Psoas muscle (tissue), 8 donors: Measurements from ENCODE around the gene FER. TPM values are rescaled to one million over a fixed set of nuclear protein-coding genes. Genes with fewer than 3 reads are reported as not detected.

Experiments used
- ATAC-seq, 4 donors: fragments of 200-7000 bp; cut with Tn5 transposase; one replicate each; pipeline ENCODE4 v1.9.1; 2020; ENCODE audit warnings: moderate library complexity in 3 of 4, mild to moderate bottlenecking in 2 of 4
- DNase-seq, 2 donors: peaks; one replicate each; pipeline ENCODE4 v3.0.0-alpha.2; 2020
- H3K27ac ChIP-seq: fragments of 200-600 bp; one replicate; pipeline ENCODE4 v1.8.0; 2022
- H3K27me3 ChIP-seq, 3 donors: fragments of 200-600 bp in 1 of 3; one replicate each; pipeline versions ENCODE4 v1.6.1 to v1.8.0; 2013 to 2022; ENCODE audit warnings: low read length in 2 of 3, mild to moderate bottlenecking in 2 of 3, moderate library complexity in 1 of 3; ENCODE audit not compliant: insufficient read depth in 3 of 3
- H3K36me3 ChIP-seq, 2 donors: fragments of 200-600 bp in 1 of 2; one replicate each; pipeline versions ENCODE4 v1.6.1 to v1.8.0; 2013 to 2022; ENCODE audit warnings: low read depth in 1 of 2, mild to moderate bottlenecking in 1 of 2, moderate library complexity in 1 of 2; ENCODE audit not compliant: insufficient read depth in 1 of 2
- H3K4me1 ChIP-seq: fragments of 200-600 bp; one replicate; pipeline ENCODE4 v1.8.0; 2022
- H3K4me3 ChIP-seq: fragments of 200-600 bp; one replicate; pipeline ENCODE4 v1.8.0; 2022; ENCODE audit warnings: mild to moderate bottlenecking
- H3K9me3 ChIP-seq: fragments of 200-600 bp; one replicate; pipeline ENCODE4 v1.8.0; 2022
- CTCF ChIP-seq: fragments of 200-600 bp; IDR thresholded peaks from one replicate; pipeline ENCODE4 v1.8.0; 2022; ENCODE audit warnings: antibody characterized with exemption
- WGBS, 3 donors: extraction: QIAGEN DNeasy Blood & Tissue Kit; methylation state at CpG; one replicate each; pipeline versions ENCODE4 v1.1.6 to v1.1.7; 2013; 5-methylcytosine and 5-hydroxymethylcytosine counted together
- intact Hi-C, 2 donors: fragments of 100-400 bp; cut with DNase I; formaldehyde crosslinking; loops; one replicate each; pipeline versions ENCODE4 v1.11.0 to v1.14.2; 2022
- polyA plus RNA-seq, 3 donors: library from polyadenylated mRNA; stranded (reverse); fragments of 200-250 nt; gene quantifications; one replicate each; pipeline ENCODE4 v1.2.3, GENCODE V29; 2013
- total RNA-seq, 4 donors: library from RNA; stranded (reverse); fragmentation: NEBNext Ultra II Directional in 2 of 4; extraction: Animal tissue kit (Norgen Biotek cat#: 25700) in 2 of 4; gene quantifications; one replicate each; pipeline versions ENCODE4 v1.2.1 to v1.2.4, GENCODE V29; 2021 to 2023
- donor health status: healthy with polysubstance abuse.
- donor health status: DM: no; HTN: no; CAD: no; lungs with moderate emphysema.
- donor health status: Bipolar disorder and iron deficiency.
- donor health status: healthy.
- donor health status: DM: yes; HTN: yes; CAD: no.
- donor health status: DM: no; HTN: no; CAD: no.
- donor health status: DM: no; HTN: no; CAD: no.
- donor health status: DM: yes; HTN: yes; CAD: no.

FER gene
- total and polyA plus RNA-seq, 7 donors: 0.66 to 7.6 (median 4.6) TPM

GRCh38 chr5:109099081-109099480, 351.4 kb downstream of the FER start:
- ATAC-seq (no peak), DNase-seq (no peak)
- H3K36me3 ChIP-seq: no peaks in the 10 kb centered on the region
- no peaks in the 10 kb centered on the region for H3K27me3 ChIP-seq
- intact Hi-C loops: no loop called here
- H3K4me3 ChIP-seq: no peak overlapping the region
- no peaks in the 10 kb centered on the region for H3K4me1 ChIP-seq
- H3K27ac ChIP-seq: no peak overlapping the region
- no peak for TF ChIP-seq CTCF
- 97 to 98% (median 98%) methylated on average over 1 of the region's 1 CpG for WGBS, 3 donors
- no peaks in the 10 kb centered on the region for H3K9me3 ChIP-seq

GRCh38 chr5:109100971-109101370, 353.3 kb downstream of the FER start:
- TF ChIP-seq CTCF: no peak
- intact Hi-C loops: no loop called here
- ATAC-seq: no peak
- no peak overlapping the region for H3K27ac ChIP-seq
- H3K4me1 ChIP-seq: peaks cover 2% of the 10 kb centered on the region
- DNase-seq: no peak
- no peak overlapping the region for H3K4me3 ChIP-seq
- no peaks in the 10 kb centered on the region for H3K9me3 ChIP-seq
- H3K36me3 ChIP-seq: no peaks in the 10 kb centered on the region
- 83 to 89% (median 88%) methylated on average over 2 of the region's 2 CpGs for WGBS, 3 donors
- H3K27me3 ChIP-seq: no peaks in the 10 kb centered on the region

GRCh38 chr5:109102096-109102690, 354.5 kb downstream of the FER start:
- Histone ChIP-seq H3K27me3 (no peaks in the 10 kb centered on the region), H3K4me3 (no peak overlapping the region), H3K27ac (no peak overlapping the region), H3K9me3 (no peaks in the 10 kb centered on the region), H3K36me3 (no peaks in the 10 kb centered on the region), H3K4me1 (peaks cover 5% of the 10 kb centered on the region)
- intact Hi-C loops: no loop called here
- ATAC-seq (no peak), DNase-seq (no peak)
- WGBS, 3 donors: 72 to 79% (median 79%) methylated on average over 4 of the region's 4 CpGs
- no peak for TF ChIP-seq CTCF

GRCh38 chr5:109105631-109106267, 358.1 kb downstream of the FER start:
- peaks cover 5% of the 10 kb centered on the region for H3K4me1 ChIP-seq

More at GRCh38 chr5:109105631-109106267, 358.1 kb downstream of the FER start:
- ATAC-seq (peak in 3 of 4 donors; percentile 42 to 77 (median 76)), DNase-seq (no peak)
- 17 to 24% (median 22%) methylated on average over 5 of the region's 5 CpGs for WGBS, 3 donors
- Histone ChIP-seq H3K27ac (peak overlapping the region; percentile 12), H3K27me3 (no peaks in the 10 kb centered on the region), H3K9me3 (no peaks in the 10 kb centered on the region), H3K36me3 (no peaks in the 10 kb centered on the region), H3K4me3 (no peak overlapping the region)
- TF ChIP-seq CTCF: no peak
- intact Hi-C loops: no loop called here
